Astrocyte (in vitro differentiated cells and primary cell): ENCODE results near the gene RIT2.

ENCODE experiments used
- CTCF ChIP-seq: IDR thresholded peaks from 2 replicates; pipeline ENCODE4 v1.5.1; 2011; ENCODE audit warnings: low read depth, mild to moderate bottlenecking, inconsistent platforms, low read length, moderate library complexity; ENCODE audit not compliant: insufficient read depth
- EZH2 ChIP-seq: IDR thresholded peaks from 2 replicates; pipeline ENCODE4 v1.6.1; 2012; ENCODE audit warnings: mild to moderate bottlenecking, low read length, inconsistent platforms; ENCODE audit not compliant: insufficient read depth

- TF ChIP-seq EZH2 (no peak), CTCF (no peak)
Measured at GRCh38 chr18:42920621-42921020, 194.9 kb downstream of the RIT2 start.
